Caco-2 (cell line): ENCODE measurements around the gene FBRS. TPM values are rescaled to one million over a fixed set of nuclear protein-coding genes. Genes with fewer than 3 reads are reported as not detected.

Source experiments
- BruUV-seq: library from RNA; stranded (reverse); fragments of 400-500 nt; replicated peaks from 2 replicates; lab custom pipeline; 2021; lab: Mats Ljungman, UMichigan
- CTCF ChIA-PET: fragments of 300-600 bp; sonication (Branson Sonifier 250); formaldehyde crosslinking; loops from one replicate; lab custom pipeline; 2022; ENCODE audit warnings: antibody characterized with exemption; lab: Charles Lee
- POLR2A ChIA-PET: fragments of 300-600 bp; sonication (Branson Sonifier 250); formaldehyde crosslinking; loops from one replicate; lab custom pipeline; 2022; ENCODE audit warnings: antibody characterized with exemption; lab: Charles Lee
- DNase-seq, 2 experiments: peaks; one replicate each; pipeline versions ENCODE4 v3.0.0 to v3.0.0-alpha.2; 2020 to 2022
- H3K27me3 ChIP-seq: replicated peaks from 2 replicates; pipeline ENCODE4 v1.6.0; 2011; ENCODE audit warnings: low read length; ENCODE audit not compliant: control insufficient read depth, insufficient read depth
- H3K36me3 ChIP-seq: 2 replicates; pipeline ENCODE4 v1.5.1; 2011; ENCODE audit warnings: low read length; ENCODE audit not compliant: control insufficient read depth, insufficient read depth
- H3K4me1 ChIP-seq: fragments of 250-450 bp; sonication (Bioruptor Pico); 2 replicates; pipeline ENCODE4 v1.5.1; 2020; ENCODE audit warnings: mild to moderate bottlenecking
- H3K4me3 ChIP-seq: 2 replicates; pipeline ENCODE4 v1.5.1; 2011; ENCODE audit warnings: low read depth, mild to moderate bottlenecking, control low read depth, low read length
- H3K9me3 ChIP-seq: fragments of 250-450 bp; sonication (Bioruptor Pico); 2 replicates; pipeline ENCODE4 v1.5.1; 2020; ENCODE audit warnings: mild to moderate bottlenecking, moderate library complexity
- H3K27ac Mint-ChIP-seq: one replicate; pipeline ENCODE4 v1.8.0; 2022; ENCODE audit warnings: mixed read lengths; ENCODE audit not compliant: unreplicated experiment
- H3K27me3 Mint-ChIP-seq: one replicate; pipeline ENCODE4 v1.8.0; 2022; ENCODE audit warnings: mixed read lengths; ENCODE audit not compliant: insufficient read depth, unreplicated experiment
- H3K36me3 Mint-ChIP-seq: one replicate; pipeline ENCODE4 v1.8.0; 2022; ENCODE audit warnings: mild to moderate bottlenecking, mixed read lengths; ENCODE audit not compliant: insufficient read depth, unreplicated experiment
- H3K4me1 Mint-ChIP-seq: one replicate; pipeline ENCODE4 v1.8.0; 2022; ENCODE audit warnings: low read depth, mixed read lengths; ENCODE audit not compliant: unreplicated experiment
- H3K4me3 Mint-ChIP-seq: one replicate; pipeline ENCODE4 v1.8.0; 2022; ENCODE audit warnings: mild to moderate bottlenecking, moderate library complexity, mixed read lengths; ENCODE audit not compliant: unreplicated experiment
- H3K9me3 Mint-ChIP-seq: one replicate; pipeline ENCODE4 v1.8.0; 2022; ENCODE audit warnings: mixed read lengths; ENCODE audit not compliant: unreplicated experiment
- CTCF ChIP-seq, 2 experiments: fragments of 200-600 bp in 1 of 2; IDR thresholded peaks; 1 replicate in 1 of 2; 2 replicates in 1 of 2; pipeline versions ENCODE4 v1.5.1 to v1.8.0; 2011 to 2022; ENCODE audit warnings: antibody characterized with exemption in 1 of 2, control low read depth in 1 of 2, inconsistent platforms in 1 of 2, low read depth in 1 of 2, low read length in 1 of 2, mild to moderate bottlenecking in 1 of 2, moderate library complexity in 1 of 2; ENCODE audit not compliant: insufficient read depth in 1 of 2, severe bottlenecking in 1 of 2, unreplicated experiment in 1 of 2
- intact Hi-C: fragments of 100-400 bp; cut with micrococcal nuclease; formaldehyde crosslinking; loops from one replicate; pipeline ENCODE4 v1.10.0; 2022; ENCODE audit not compliant: unreplicated experiment
- total RNA-seq: library from RNA; stranded (reverse); gene quantifications from 2 replicates; pipeline ENCODE4 v1.2.3, GENCODE V29; 2022

The FBRS gene
- total RNA-seq, 1 experiment from 2014 or later = 46.1 TPM

- peaks cover 4% of the 10 kb centered on the region for H3K36me3 ChIP-seq
Measured at GRCh38 chr16:30659507-30660423, 1.5 kb downstream of the FBRS start.

DNA sequence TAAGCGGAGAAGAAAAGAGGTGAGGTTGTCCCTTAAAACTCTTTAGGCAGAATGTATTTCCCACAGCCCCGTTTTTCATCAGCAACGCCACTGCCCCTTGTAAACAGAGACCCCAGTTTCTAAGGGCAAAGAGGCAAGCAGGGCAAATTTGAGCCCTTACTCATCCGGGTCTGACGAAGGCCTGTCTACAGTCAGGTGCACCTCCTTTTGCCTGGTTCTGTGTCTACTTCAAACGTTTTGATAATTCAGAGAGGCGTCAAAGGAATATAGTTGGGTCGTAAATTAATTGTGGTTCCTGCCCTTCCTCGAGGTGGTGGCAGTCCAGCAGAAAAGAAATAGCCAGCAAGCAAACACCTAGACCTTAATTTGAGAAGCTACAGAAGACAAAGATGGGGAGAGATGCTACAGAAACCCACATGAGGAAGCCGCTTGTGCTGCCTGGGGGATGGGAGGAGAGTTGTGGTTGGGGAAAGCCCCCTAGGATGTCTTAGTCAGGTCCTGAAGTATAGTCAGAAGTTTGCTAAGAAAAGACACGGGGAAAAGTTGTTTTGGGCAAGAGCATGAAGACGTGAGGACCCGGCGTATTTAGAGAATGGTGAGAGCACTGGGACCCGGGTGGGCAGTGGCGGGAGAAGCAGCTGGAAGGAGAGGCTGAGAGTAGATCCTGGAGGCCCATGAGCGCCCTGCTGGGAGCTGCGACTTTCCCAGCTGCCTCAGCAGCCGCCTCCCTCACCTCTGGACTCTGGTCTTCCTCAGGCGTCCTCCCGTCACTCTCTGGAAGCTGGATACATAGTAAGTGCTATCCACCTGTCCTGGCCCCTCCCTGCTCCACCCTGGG lies 2.4 kb downstream of the FBRS start:
- no peaks in the 10 kb centered on the region for H3K27me3 Mint-ChIP-seq
- CTCF ChIA-PET = interaction anchor here (0.5 to 2.6 kb wide), 2 partner anchors 23 to 33 kb away, joined by 3 to 9 read pairs; no protein-coding TSS in a partner anchor
- intact Hi-C loops = no loop called here
- BruUV-seq = TSS peak; percentile 16
- no peaks in the 10 kb centered on the region for H3K27me3 ChIP-seq
- peaks cover 8% of the 10 kb centered on the region for H3K36me3 ChIP-seq
- peaks cover 61% of the 10 kb centered on the region for H3K36me3 Mint-ChIP-seq
- H3K9me3 ChIP-seq = no peaks in the 10 kb centered on the region
- POLR2A ChIA-PET = no interaction called here
- H3K4me1 Mint-ChIP-seq = peaks cover 10% of the 10 kb centered on the region
- peak overlapping the region; percentile 49 for H3K4me3 ChIP-seq
- no peaks in the 10 kb centered on the region; the same call in 1 of the 2 replicates for H3K4me1 ChIP-seq
- peak overlapping the region; percentile 69 for H3K4me3 Mint-ChIP-seq
- H3K9me3 Mint-ChIP-seq = no peaks in the 10 kb centered on the region
- peak overlapping the region; percentile 80 for H3K27ac Mint-ChIP-seq
- DNase-seq = no peak
- TF ChIP-seq CTCF (IDR thresholded peaks at IDR 0.05; ENCODE audit: insufficient read depth in 1 of 2, low read depth in 1 of 2, low read length in 1 of 2, severe bottlenecking in 1 of 2, unreplicated experiment in 1 of 2) = no peak

More at GRCh38 chr16:30659507-30660423, 1.5 kb downstream of the FBRS start:
- Histone ChIP-seq H3K9me3 (no peaks in the 10 kb centered on the region), H3K4me1 (no peaks in the 10 kb centered on the region; the same call in 1 of the 2 replicates), H3K4me3 (peak overlapping the region; percentile 49), H3K27me3 (no peaks in the 10 kb centered on the region)
- no peaks in the 10 kb centered on the region for H3K9me3 Mint-ChIP-seq
- peaks cover 10% of the 10 kb centered on the region for H3K4me1 Mint-ChIP-seq
- POLR2A ChIA-PET = interaction anchor here (0.6 to 1.6 kb wide), 5 partner anchors 9 to 265 kb away, joined by 3 to 7 read pairs (median 3); partner anchors contain the start of genes PHKG2, PRR14, ZNF48 and ZNF689
- DNase-seq = peak in 1 of 2 experiments; percentile 34
- CTCF ChIA-PET = interaction anchor here (0.5 to 2.6 kb wide), 6 partner anchors 9 to 230 kb away, joined by 3 to 9 read pairs (median 5); partner anchors contain the start of genes DCTPP1 and PRR14
- H3K27me3 Mint-ChIP-seq = no peaks in the 10 kb centered on the region
- peak overlapping the region; percentile 69 for H3K4me3 Mint-ChIP-seq
- peaks cover 59% of the 10 kb centered on the region for H3K36me3 Mint-ChIP-seq
- peak overlapping the region; percentile 32 for H3K27ac Mint-ChIP-seq
- intact Hi-C loops = loop anchor here (10.0 kb wide), 3 partner anchors 85 to 265 kb away; partner anchors contain the start of genes FBXL19, PHKG2 and ZNF768
- no peak for TF ChIP-seq CTCF (IDR thresholded peaks at IDR 0.05; ENCODE audit: insufficient read depth in 1 of 2, low read depth in 1 of 2, low read length in 1 of 2, severe bottlenecking in 1 of 2, unreplicated experiment in 1 of 2)
- BruUV-seq = no TSS peak

- Mint-ChIP-seq H3K27me3 (no peaks in the 10 kb centered on the region), H3K36me3 (peaks cover 60% of the 10 kb centered on the region), H3K9me3 (no peaks in the 10 kb centered on the region), H3K27ac (no peak overlapping the region), H3K4me3 (no peak overlapping the region), H3K4me1 (peaks cover 10% of the 10 kb centered on the region)
- H3K4me3 ChIP-seq = no peak overlapping the region
- DNase-seq = no peak
- intact Hi-C loops = no loop called here
- no peaks in the 10 kb centered on the region for H3K4me1 ChIP-seq
- H3K27me3 ChIP-seq = no peaks in the 10 kb centered on the region
- H3K9me3 ChIP-seq = no peaks in the 10 kb centered on the region
- ChIA-PET POLR2A (no interaction called here), CTCF (no interaction called here)
- no peak for TF ChIP-seq CTCF (IDR thresholded peaks at IDR 0.05; ENCODE audit: insufficient read depth in 1 of 2, low read depth in 1 of 2, low read length in 1 of 2, severe bottlenecking in 1 of 2, unreplicated experiment in 1 of 2)
- peaks cover 8% of the 10 kb centered on the region for H3K36me3 ChIP-seq
- no TSS peak for BruUV-seq
Measured at GRCh38 chr16:30662449-30662848, 4.2 kb downstream of the FBRS start.
